Suprapubic skin (tissue), 4 donors: ENCODE measurements around the gene SLC12A8. TPM values are rescaled to one million over a fixed set of nuclear protein-coding genes. Genes with fewer than 3 reads are reported as not detected.

Source experiments
- DNase-seq, 2 donors: peaks; one replicate each; pipeline ENCODE4 v3.0.0-alpha.2; 2019; ENCODE audit warnings: low spot score in 2 of 2
- H3K27ac ChIP-seq: fragments of 200-600 bp; sonication (generic); one replicate; pipeline ENCODE4 v1.5.1; 2019
- H3K27me3 ChIP-seq: fragments of 200-600 bp; sonication (generic); one replicate; pipeline ENCODE4 v1.5.1; 2019
- H3K36me3 ChIP-seq: fragments of 200-600 bp; sonication (generic); one replicate; pipeline ENCODE4 v1.5.1; 2019
- H3K4me1 ChIP-seq: fragments of 200-600 bp; sonication (generic); one replicate; pipeline ENCODE4 v1.5.1; 2019
- H3K4me3 ChIP-seq: fragments of 200-600 bp; sonication (generic); one replicate; pipeline ENCODE4 v1.5.1; 2019; ENCODE audit warnings: mild to moderate bottlenecking
- H3K9me3 ChIP-seq: fragments of 200-600 bp; sonication (generic); one replicate; pipeline ENCODE4 v1.5.1; 2019
- EP300 ChIP-seq: sonication (generic); formaldehyde crosslinking; IDR thresholded peaks from one replicate; pipeline ENCODE4 v1.6.1; 2017; ENCODE audit warnings: antibody characterized with exemption
- POLR2A ChIP-seq, 2 donors: fragments of 450-650 bp; IDR thresholded peaks; one replicate each; pipeline ENCODE4 v1.6.1; 2017; ENCODE audit warnings: antibody characterized with exemption in 2 of 2, mild to moderate bottlenecking in 2 of 2, moderate library complexity in 2 of 2
- POLR2AphosphoS5 ChIP-seq, 3 donors: sonication (generic); formaldehyde crosslinking; IDR thresholded peaks; one replicate each; pipeline ENCODE4 v1.6.1; 2017; ENCODE audit warnings: antibody characterized with exemption in 3 of 3
- WGBS: methylation state at CpG from one replicate; pipeline ENCODE4 v1.1.5; 2018; 5-methylcytosine and 5-hydroxymethylcytosine counted together
- total RNA-seq, 4 donors: library from RNA; depleted of rRNA; stranded (reverse); fragments of >200 nt; gene quantifications; one replicate each; pipeline ENCODE4 v1.1.0, GENCODE V29; 2016
- TF ChIP-seq, protein P1 (sequence below), 2 donors: fragments of 200-600 bp in 1 of 2; fragments of 450-650 bp in 1 of 2; sonication (generic) in 1 of 2; IDR thresholded peaks; one replicate each; pipeline ENCODE4 v1.5.1; 2016 to 2019; ENCODE audit warnings: antibody characterized with exemption in 2 of 2, mild to moderate bottlenecking in 1 of 2, moderate library complexity in 1 of 2

SLC12A8 gene
- total RNA-seq, 4 donors from 2014 or later = 2.5 to 5.8 (median 4.4) TPM

DNA sequence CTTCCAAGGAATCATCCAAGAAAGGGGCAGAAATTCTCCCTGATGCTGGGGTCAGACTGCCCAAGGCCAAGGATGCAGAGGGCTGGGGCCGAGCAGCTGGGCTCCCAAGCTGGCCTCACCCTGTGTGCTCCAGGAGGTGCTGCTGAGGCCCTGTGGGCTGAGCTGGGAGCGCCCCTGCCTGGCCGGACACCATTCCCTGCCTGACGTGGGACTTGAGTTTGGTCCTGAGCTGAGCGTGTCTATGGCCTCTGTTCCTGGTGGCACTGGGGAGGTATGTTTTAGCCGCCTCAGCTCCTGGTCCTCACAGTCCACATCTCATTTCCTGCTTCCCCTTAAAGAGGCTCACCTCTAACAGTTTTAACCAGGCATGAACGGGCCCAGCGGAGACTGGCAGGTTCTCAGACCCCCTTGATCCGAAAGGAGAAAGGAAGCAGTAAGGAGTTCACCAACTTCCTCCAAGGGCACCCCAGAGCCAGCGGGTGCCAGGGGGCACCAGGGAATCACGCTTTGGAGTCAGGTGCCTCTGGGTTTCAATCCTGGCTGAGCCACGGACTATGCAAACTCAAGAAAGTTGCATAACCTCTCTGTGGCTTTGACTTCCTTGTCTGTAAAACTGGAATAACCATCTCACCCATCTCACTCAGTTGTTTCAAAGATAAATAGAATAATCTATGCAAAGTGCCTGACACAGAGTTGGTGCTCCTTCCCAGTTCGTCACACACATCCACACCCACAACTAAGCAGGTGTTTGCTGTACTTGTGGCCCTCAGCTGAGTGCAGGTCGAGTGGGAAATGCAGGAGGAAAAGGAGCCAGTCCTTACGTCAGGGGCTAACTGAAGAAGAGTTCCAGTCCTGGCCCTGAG, 48.6 kb downstream of the SLC12A8 start:
- Histone ChIP-seq H3K36me3 (no peaks in the 10 kb centered on the region), H3K27ac (peak overlapping the region; percentile 34), H3K4me1 (peaks cover 51% of the 10 kb centered on the region), H3K9me3 (no peaks in the 10 kb centered on the region), H3K4me3 (no peak overlapping the region), H3K27me3 (no peaks in the 10 kb centered on the region)
- no peak for DNase-seq
- TF ChIP-seq EP300 (no peak), POLR2AphosphoS5 (IDR thresholded peaks at IDR 0.05) (no peak), POLR2A (IDR thresholded peaks at IDR 0.05) (no peak)
- TF ChIP-seq, protein P1, sequence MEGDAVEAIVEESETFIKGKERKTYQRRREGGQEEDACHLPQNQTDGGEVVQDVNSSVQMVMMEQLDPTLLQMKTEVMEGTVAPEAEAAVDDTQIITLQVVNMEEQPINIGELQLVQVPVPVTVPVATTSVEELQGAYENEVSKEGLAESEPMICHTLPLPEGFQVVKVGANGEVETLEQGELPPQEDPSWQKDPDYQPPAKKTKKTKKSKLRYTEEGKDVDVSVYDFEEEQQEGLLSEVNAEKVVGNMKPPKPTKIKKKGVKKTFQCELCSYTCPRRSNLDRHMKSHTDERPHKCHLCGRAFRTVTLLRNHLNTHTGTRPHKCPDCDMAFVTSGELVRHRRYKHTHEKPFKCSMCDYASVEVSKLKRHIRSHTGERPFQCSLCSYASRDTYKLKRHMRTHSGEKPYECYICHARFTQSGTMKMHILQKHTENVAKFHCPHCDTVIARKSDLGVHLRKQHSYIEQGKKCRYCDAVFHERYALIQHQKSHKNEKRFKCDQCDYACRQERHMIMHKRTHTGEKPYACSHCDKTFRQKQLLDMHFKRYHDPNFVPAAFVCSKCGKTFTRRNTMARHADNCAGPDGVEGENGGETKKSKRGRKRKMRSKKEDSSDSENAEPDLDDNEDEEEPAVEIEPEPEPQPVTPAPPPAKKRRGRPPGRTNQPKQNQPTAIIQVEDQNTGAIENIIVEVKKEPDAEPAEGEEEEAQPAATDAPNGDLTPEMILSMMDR (IDR thresholded peaks at IDR 0.05) = no peak
- WGBS = 61% methylated on average over 5 of the region's 15 CpGs

DNA sequence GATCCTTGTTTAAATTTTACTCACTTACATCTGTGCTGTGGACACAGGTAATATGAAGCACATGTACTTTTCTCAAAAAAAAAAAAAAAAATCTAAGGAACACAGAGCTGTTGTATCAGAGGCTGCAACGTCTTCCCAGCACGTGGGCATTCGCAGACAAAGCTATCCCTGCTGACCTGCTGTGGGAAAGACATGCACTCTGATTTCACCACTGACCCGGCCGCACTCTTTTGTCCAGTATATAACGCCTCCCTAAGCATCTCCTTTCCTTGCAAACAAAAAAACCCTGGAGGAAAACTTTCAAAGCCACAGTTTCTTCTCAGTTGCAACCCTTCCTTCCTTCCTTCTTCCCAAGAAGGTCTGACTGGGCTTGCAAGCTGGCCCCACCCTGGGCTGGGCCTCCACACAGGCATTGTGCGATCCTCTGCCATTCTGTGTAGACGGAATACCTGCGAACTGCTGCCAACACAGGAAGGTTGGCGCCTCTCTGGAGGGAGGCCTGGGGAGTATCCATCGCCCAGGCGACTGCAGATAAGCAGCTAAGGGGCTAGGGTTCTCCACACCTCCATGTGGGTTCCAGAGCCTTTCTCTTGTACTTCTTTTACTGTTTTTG, 50.8 kb downstream of the SLC12A8 start:
- Histone ChIP-seq H3K9me3 (no peaks in the 10 kb centered on the region), H3K4me1 (peaks cover 51% of the 10 kb centered on the region), H3K27me3 (no peaks in the 10 kb centered on the region), H3K4me3 (no peak overlapping the region), H3K27ac (peak overlapping the region; percentile 42), H3K36me3 (no peaks in the 10 kb centered on the region)
- TF ChIP-seq POLR2AphosphoS5 (IDR thresholded peaks at IDR 0.05) = no peak
- TF ChIP-seq, protein P1 (IDR thresholded peaks at IDR 0.05) = no peak
- TF ChIP-seq EP300 = no peak
- TF ChIP-seq POLR2A (IDR thresholded peaks at IDR 0.05) = no peak
- no peak for DNase-seq
- WGBS = 60% methylated on average over 12 of the region's 12 CpGs

DNA sequence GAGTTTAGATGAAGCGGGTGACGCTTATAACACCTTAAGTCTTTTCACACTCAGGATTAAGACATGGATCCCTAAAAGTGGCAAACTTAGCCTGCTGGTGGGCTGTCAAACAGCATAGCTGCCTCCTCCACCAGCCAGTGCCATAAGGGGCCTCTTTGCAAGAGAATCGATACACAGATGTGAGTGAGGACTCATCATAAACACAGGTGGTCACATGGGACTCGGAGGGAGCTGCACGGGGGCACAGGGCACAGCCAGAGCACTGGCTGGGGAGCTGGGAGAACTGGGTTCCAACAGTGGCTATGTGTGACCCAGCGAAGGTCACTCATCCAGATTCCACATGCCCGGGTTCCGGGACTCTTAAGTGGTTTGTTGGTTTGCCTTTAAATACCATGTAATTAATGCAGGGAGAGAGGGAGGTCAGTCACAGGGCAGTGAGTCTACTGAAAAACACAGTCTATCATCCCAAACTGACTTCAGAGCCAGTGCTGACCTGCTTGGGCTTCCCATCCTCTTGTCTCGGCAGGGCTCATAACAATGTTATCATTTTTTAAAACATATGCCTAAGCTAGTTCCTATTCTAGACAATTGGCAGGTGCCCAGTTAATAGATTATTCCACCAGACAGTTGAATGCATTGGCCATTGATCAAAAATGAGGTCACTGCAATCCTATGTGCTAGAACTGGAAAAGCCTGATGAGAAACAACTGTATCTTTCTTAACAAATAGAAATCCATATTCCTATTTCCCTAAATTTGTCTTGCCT, 51.8 kb downstream of the SLC12A8 start:
- Histone ChIP-seq H3K36me3 (no peaks in the 10 kb centered on the region), H3K9me3 (no peaks in the 10 kb centered on the region), H3K4me1 (peaks cover 48% of the 10 kb centered on the region), H3K27ac (peak overlapping the region; percentile 42), H3K4me3 (no peak overlapping the region), H3K27me3 (no peaks in the 10 kb centered on the region)
- DNase-seq = no peak
- TF ChIP-seq EP300 (no peak), POLR2A (IDR thresholded peaks at IDR 0.05) (no peak), POLR2AphosphoS5 (IDR thresholded peaks at IDR 0.05) (no peak)
- TF ChIP-seq, protein P1 (IDR thresholded peaks at IDR 0.05) = no peak
- 68% methylated on average over 7 of the region's 9 CpGs for WGBS

DNA sequence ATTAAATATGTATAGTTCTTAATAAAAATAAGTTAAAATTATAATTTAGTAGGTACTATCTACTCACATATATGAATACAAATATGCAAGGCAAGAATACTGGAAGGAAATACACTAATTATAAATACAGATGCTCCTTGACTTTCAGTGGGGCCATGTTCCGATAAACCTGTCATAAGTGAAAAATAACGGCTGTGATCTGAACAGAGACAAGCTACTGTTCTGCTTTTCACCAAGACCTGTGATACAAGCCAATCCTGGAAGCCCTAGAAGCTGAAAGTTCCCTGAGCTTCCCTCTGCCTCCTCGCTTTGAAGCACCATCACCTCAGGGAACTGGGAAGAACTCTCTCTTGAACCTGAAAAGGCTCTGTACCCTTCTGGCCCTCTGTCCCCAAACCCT, 55.4 kb downstream of the SLC12A8 start:
- H3K27me3 ChIP-seq = no peaks in the 10 kb centered on the region
- no peak overlapping the region for H3K4me3 ChIP-seq
- H3K36me3 ChIP-seq = no peaks in the 10 kb centered on the region
- DNase-seq = no peak
- H3K27ac ChIP-seq = no peak overlapping the region
- H3K9me3 ChIP-seq = no peaks in the 10 kb centered on the region
- peaks cover 23% of the 10 kb centered on the region for H3K4me1 ChIP-seq
- TF ChIP-seq, protein P1 (IDR thresholded peaks at IDR 0.05) = no peak
- TF ChIP-seq POLR2A (IDR thresholded peaks at IDR 0.05) (no peak), POLR2AphosphoS5 (IDR thresholded peaks at IDR 0.05) (no peak), EP300 (no peak)
- WGBS = 64% methylated on average over 3 of the region's 3 CpGs
